ENCODE data around the gene SPDYE3.
"Not testable (repeated sequence)": the region's sequence is repeated elsewhere in the genome, so short reads cannot be mapped to it uniquely, and the experiment has no call there.

DNA sequence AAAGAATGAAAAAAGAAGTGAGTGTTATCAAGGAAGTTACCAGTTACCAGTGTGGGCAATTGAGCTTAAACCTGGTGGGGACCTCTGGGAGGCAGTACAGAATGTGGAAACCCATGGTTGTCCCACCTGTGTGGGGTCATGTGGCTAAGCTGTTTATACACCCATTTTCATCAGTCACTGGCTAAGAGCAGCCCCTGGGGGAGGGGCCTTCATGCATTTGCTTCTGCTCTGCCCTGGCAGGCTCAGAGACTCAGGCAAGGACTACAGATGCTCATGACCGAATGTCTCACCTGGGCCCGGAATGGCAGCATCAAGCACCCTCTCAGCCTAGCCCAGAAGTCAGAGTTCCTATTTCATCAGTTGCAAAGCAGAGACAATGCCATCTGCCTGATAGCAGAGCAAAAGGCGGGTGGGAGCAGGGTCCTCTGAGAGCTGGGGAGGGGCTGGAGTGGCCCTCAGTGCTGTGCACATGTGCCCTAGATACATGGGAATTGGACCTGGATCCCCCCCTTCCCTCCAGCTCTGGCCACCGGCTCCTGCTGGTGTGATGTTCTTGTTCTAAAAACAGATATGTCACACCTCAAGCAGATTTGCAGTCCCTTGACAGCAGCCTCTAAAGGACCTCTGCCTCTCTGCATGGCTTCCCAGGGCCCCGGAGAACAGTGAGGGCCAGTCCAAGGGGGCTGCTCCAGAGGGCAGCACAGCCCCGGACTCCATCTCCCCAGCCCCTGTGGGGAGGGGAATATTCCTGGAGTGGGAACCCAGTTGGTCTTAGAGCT is 20.1 kb upstream of the SPDYE3 start:
- TF ChIP-seq POLR2A, POLR2AphosphoS5, TAF1, SPI1, POU2F2 (IDR thresholded peaks at IDR 0.05; ENCODE audit: low read depth, low read length): not testable (repeated sequence)

Data from GM12891 (cell line).